K562 (cell line): Measurements from ENCODE around the gene M6PR. TPM values are rescaled to one million over a fixed set of nuclear protein-coding genes. Genes with fewer than 3 reads are reported as not detected.
A peak's percentile ranks its signal among the peaks of the same experiment; 100 is the strongest.

Experiments
- ARID2 ChIP-seq: fragments of 450-650 bp; IDR thresholded peaks from 2 replicates; pipeline ENCODE4 v1.6.1; 2017; ENCODE audit warnings: antibody characterized with exemption, mild to moderate bottlenecking
- ATF7 ChIP-seq: fragments of 450-650 bp; IDR thresholded peaks from 2 replicates; pipeline ENCODE4 v1.7.1; 2014; ENCODE audit warnings: mild to moderate bottlenecking, moderate library complexity
- DPF2 ChIP-seq: fragments of 450-650 bp; IDR thresholded peaks from 2 replicates; pipeline ENCODE4 v1.6.1; 2016
- ELF1 ChIP-seq: fragments of 200-800 bp; sonication (Bioruptor generic); IDR thresholded peaks from 2 replicates; pipeline ENCODE4 v1.6.1; 2016; ENCODE audit warnings: missing genetic modification characterization, missing compliant biosample characterization
- ETV1 ChIP-seq: fragments of 450-650 bp; conservative IDR thresholded peaks from 2 replicates; pipeline ENCODE4 v1.6.1; 2016; ENCODE audit warnings: missing genetic modification characterization, control low read depth, low read depth, missing compliant biosample characterization
- HDGF ChIP-seq: fragments of 450-650 bp; IDR thresholded peaks from 2 replicates; pipeline ENCODE4 v1.6.1; 2016
- NR2F6 ChIP-seq: fragments of 450-650 bp; formaldehyde crosslinking; IDR thresholded peaks from 2 replicates; pipeline ENCODE4 v1.4.0; 2020; ENCODE audit warnings: mild to moderate bottlenecking
- PHB ChIP-seq: fragments of 250-450 bp; sonication (Bioruptor Pico); IDR thresholded peaks from 2 replicates; pipeline ENCODE4 v1.5.0; 2021
- PHF21A ChIP-seq: fragments of 450-650 bp; IDR thresholded peaks from 2 replicates; pipeline ENCODE4 v1.6.1; 2017; ENCODE audit warnings: low read depth, borderline replicate concordance
- PKNOX1 ChIP-seq: fragments of 450-650 bp; IDR thresholded peaks from 2 replicates; pipeline ENCODE4 v1.6.1; 2016
- POLR2G ChIP-seq: fragments of 200-400 bp; formaldehyde crosslinking; IDR thresholded peaks from 2 replicates; pipeline ENCODE4 v1.6.1; 2017; ENCODE audit warnings: low read depth, mild to moderate bottlenecking, antibody characterized with exemption, low read length, moderate library complexity
- SETDB1 ChIP-seq: IDR thresholded peaks from one replicate; pipeline ENCODE4 v1.6.1; 2012; ENCODE audit warnings: low read length, control low read depth, inconsistent platforms
- SUPT5H ChIP-seq: fragments of 450-650 bp; IDR thresholded peaks from 2 replicates; pipeline ENCODE4 v1.6.1; 2016
- ZBTB2 ChIP-seq: fragments of 450-650 bp; IDR thresholded peaks from 2 replicates; pipeline ENCODE4 v1.6.1; 2016; ENCODE audit warnings: antibody characterized with exemption
- ZBTB9 ChIP-seq: fragments of 450-650 bp; formaldehyde crosslinking; IDR thresholded peaks from 2 replicates; pipeline ENCODE4 v1.4.0; 2020; ENCODE audit warnings: mild to moderate bottlenecking, moderate library complexity
- ZNF121 ChIP-seq: sonication (generic); formaldehyde crosslinking; conservative IDR thresholded peaks from 2 replicates; pipeline ENCODE4 v1.8.0; 2022; ENCODE audit warnings: missing genetic modification reagents
- ZNF146 ChIP-seq: IDR thresholded peaks from one replicate; pipeline ENCODE4 v1.6.1; 2018; ENCODE audit warnings: missing compliant biosample characterization; ENCODE audit not compliant: unreplicated experiment
- ZNF274 ChIP-seq: IDR thresholded peaks from 2 replicates; pipeline ENCODE4 v1.6.1; 2011; ENCODE audit warnings: low read depth, mild to moderate bottlenecking, low read length, moderate library complexity, borderline replicate concordance
- ZNF324 ChIP-seq: fragments of 250-450 bp; sonication (Bioruptor Pico); IDR thresholded peaks from 2 replicates; pipeline ENCODE4 v1.4.0; 2020; ENCODE audit warnings: mild to moderate bottlenecking
- ZNF384 ChIP-seq: IDR thresholded peaks from 2 replicates; pipeline ENCODE4 v1.6.1; 2012; ENCODE audit warnings: low read depth, low read length, improper control_type of control experiment
- ZNF408 ChIP-seq: fragments of 250-450 bp; sonication (Bioruptor Pico); IDR thresholded peaks from 2 replicates; pipeline ENCODE4 v1.4.0; 2020; ENCODE audit warnings: low read depth, mild to moderate bottlenecking, moderate library complexity
- ZNF780A ChIP-seq: fragments of 250-450 bp; sonication (Bioruptor Pico); IDR thresholded peaks from 2 replicates; pipeline ENCODE4 v1.5.0; 2021; ENCODE audit warnings: mild to moderate bottlenecking
- polyA plus RNA-seq, 8 experiments: library from polyadenylated mRNA; depleted of rRNA in 4 of 8; stranded (reverse) in 5 of 8; unstranded in 3 of 8; fragments of >200 nt; fragmentation: Nextera tagmentation in 2 of 8; fragmentation: Illumina TruSeq in 1 of 8; extraction: Ambion mirVana in 2 of 8; extraction: Trizol in 1 of 8; gene quantifications; 2 replicates each; pipeline versions ENCODE4 v1.2.1 to v1.2.3, GENCODE V29; 2011 to 2014; ENCODE audit warnings: inconsistent platforms in 1 of 8, missing spikeins in 1 of 8
- total RNA-seq, 7 experiments: library from RNA; depleted of rRNA in 6 of 7; stranded (reverse); fragments of >200 nt in 6 of 7; fragmentation: Illumina TruSeq in 2 of 7; extraction: Trizol in 2 of 7; gene quantifications; 2 replicates each; pipeline versions ENCODE4 v1.2.1 to v1.2.3, GENCODE V29; 2011 to 2021; ENCODE audit warnings: low replicate concordance in 1 of 7

The M6PR gene
- total and polyA plus RNA-seq, 9 of the 15 experiments (the other 6 are each of a cell fraction or from before 2014, with no cell fraction given) = 78.6 to 159 (median 112) TPM

GRCh38 chr12:8914716-8915526, 34.5 kb downstream of the M6PR start (continued):
- TF ChIP-seq ATF7 (no peak), SUPT5H (no peak), ZBTB2 (no peak), PKNOX1 (peak; percentile 40), ARID2 (no peak), ZNF324 (CRISPR knock-in tag) (no peak), ZNF146 (CRISPR knock-in tag) (no peak), ZNF274 (no peak), NR2F6 (CRISPR knock-in tag) (no peak), ZNF121 (CRISPR knock-in tag) (no peak), ZBTB9 (CRISPR knock-in tag) (no peak), PHB (CRISPR knock-in tag) (no peak), PHF21A (no peak), DPF2 (0 out of 2 replicates have a peak, but pooled peaks have one; percentile 19), POLR2G (peak; percentile 45; the same call in 1 of the 2 replicates), ZNF408 (CRISPR knock-in tag) (no peak), ZNF384 (no peak), ELF1 (tag) (0 out of 2 replicates have a peak, but pooled peaks have one; percentile 41), ETV1 (tag) (0 out of 2 replicates have a peak, but pooled peaks have one; percentile 12), ZNF780A (CRISPR knock-in tag) (no peak), SETDB1 (no peak), HDGF (no peak)
